ENCODE measurements around the gene MYO18A.

MYO18A gene

GRCh38 chr17:29129731-29130130 lies 50.5 kb downstream of the MYO18A start:
- no peak for DNase-seq (ENCODE audit: low read depth in 2 of 2)

GRCh38 chr17:29127840-29128239 lies 52.4 kb downstream of the MYO18A start:
- no peak for DNase-seq (ENCODE audit: low read depth in 2 of 2)

GRCh38 chr17:29126268-29126930 lies 53.8 kb downstream of the MYO18A start:
- no peak for DNase-seq (ENCODE audit: low read depth in 2 of 2)

- DNase-seq (ENCODE audit: low read depth in 2 of 2) = no peak
These were observed 54.5 kb downstream of the MYO18A start for GRCh38 chr17:29125651-29126050.

- no peak for DNase-seq (ENCODE audit: low read depth in 2 of 2)
These were observed 55.3 kb downstream of the MYO18A start for GRCh38 chr17:29124925-29125273.

GRCh38 chr17:29124135-29124924 lies 55.9 kb downstream of the MYO18A start:
- no peak for DNase-seq (ENCODE audit: low read depth in 2 of 2)

GRCh38 chr17:29123111-29123510 lies 57.1 kb downstream of the MYO18A start:
- DNase-seq (ENCODE audit: low read depth in 2 of 2) = no peak

- no peak for DNase-seq (ENCODE audit: low read depth in 2 of 2)
These were observed 58.8 kb downstream of the MYO18A start for GRCh38 chr17:29121442-29121841.

GRCh38 chr17:29120433-29120832 lies 59.8 kb downstream of the MYO18A start:
- no peak for DNase-seq (ENCODE audit: low read depth in 2 of 2)

- DNase-seq (ENCODE audit: low read depth in 2 of 2) = no peak
These were observed 60.9 kb downstream of the MYO18A start for GRCh38 chr17:29119265-29119664.

- peak; percentile 45 to 67 for DNase-seq (ENCODE audit: low read depth in 2 of 2)
These were observed 63.1 kb downstream of the MYO18A start for GRCh38 chr17:29116804-29117753.

GRCh38 chr17:29115961-29116803 lies 64.0 kb downstream of the MYO18A start:
- DNase-seq (ENCODE audit: low read depth in 2 of 2) = no peak

GRCh38 chr17:29115435-29115834 lies 64.8 kb downstream of the MYO18A start:
- no peak for DNase-seq (ENCODE audit: low read depth in 2 of 2)

- no peak for DNase-seq (ENCODE audit: low read depth in 2 of 2)
These were observed 66.1 kb downstream of the MYO18A start for GRCh38 chr17:29114141-29114540.

GRCh38 chr17:29113334-29113733 lies 66.9 kb downstream of the MYO18A start:
- no peak for DNase-seq (ENCODE audit: low read depth in 2 of 2)

GRCh38 chr17:29112771-29113295 lies 67.4 kb downstream of the MYO18A start:
- DNase-seq (ENCODE audit: low read depth in 2 of 2) = no peak

GRCh38 chr17:29111816-29112499 lies 68.2 kb downstream of the MYO18A start:
- DNase-seq (ENCODE audit: low read depth in 2 of 2) = peak; percentile 28 to 43

GRCh38 chr17:29110372-29110757 lies 69.8 kb downstream of the MYO18A start:
- no peak for DNase-seq (ENCODE audit: low read depth in 2 of 2)

- DNase-seq (ENCODE audit: low read depth in 2 of 2) = no peak
These were observed 70.5 kb downstream of the MYO18A start for GRCh38 chr17:29109477-29110371.
